GM10248 (cell line): ENCODE results near the gene CCDC192.

Source experiments
- CTCF ChIA-PET: fragments of 300-600 bp; sonication (Branson Sonifier 250); formaldehyde crosslinking; extraction: SDS; loops from one replicate; lab custom pipeline; 2021; ENCODE audit warnings: antibody characterized with exemption; lab: Yijun Ruan, JAX
- POLR2A ChIA-PET: fragments of 350-650 bp; sonication (Branson Sonifier 250); formaldehyde crosslinking; extraction: SDS; loops from one replicate; lab custom pipeline; 2020; ENCODE audit warnings: antibody characterized with exemption; lab: Yijun Ruan, JAX
- DNase-seq: peaks from one replicate; pipeline ENCODE4 v3.0.0; 2012; ENCODE audit errors: extremely low spot score
- TF ChIP-seq, protein P1 (sequence below): IDR thresholded peaks from 2 replicates; pipeline ENCODE4 v1.5.1; 2012; ENCODE audit warnings: mild to moderate bottlenecking, low read depth; ENCODE audit errors: extremely low read depth, missing control alignments, control extremely low read depth

The CCDC192 gene

DNA sequence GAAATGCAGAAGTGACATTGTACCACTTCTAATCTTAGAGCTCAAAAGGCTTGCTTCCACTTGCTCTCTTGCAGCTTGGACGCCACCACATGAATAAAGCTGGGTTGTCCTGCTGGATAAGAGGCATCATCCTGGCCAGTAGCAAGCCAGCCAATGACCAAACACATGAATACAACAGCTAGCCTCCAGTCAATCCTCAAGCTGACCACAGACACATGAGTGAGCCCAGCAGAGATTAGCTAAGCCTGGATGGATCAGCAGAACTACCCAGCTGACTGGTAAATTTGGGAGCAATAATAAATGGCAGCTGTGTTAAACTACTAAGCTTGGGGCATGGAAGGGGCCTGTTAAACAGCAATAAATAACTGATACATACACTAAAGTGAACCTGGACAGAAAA is 259.3 kb downstream of the CCDC192 start:
- no peak for DNase-seq
- CTCF ChIA-PET, result interaction anchor here (1.1 to 1.6 kb wide), 3 partner anchors 12 to 18 kb away, joined by 4 to 5 read pairs (median 4); no protein-coding TSS in a partner anchor
- POLR2A ChIA-PET, result no interaction called here
- TF ChIP-seq, protein P1, sequence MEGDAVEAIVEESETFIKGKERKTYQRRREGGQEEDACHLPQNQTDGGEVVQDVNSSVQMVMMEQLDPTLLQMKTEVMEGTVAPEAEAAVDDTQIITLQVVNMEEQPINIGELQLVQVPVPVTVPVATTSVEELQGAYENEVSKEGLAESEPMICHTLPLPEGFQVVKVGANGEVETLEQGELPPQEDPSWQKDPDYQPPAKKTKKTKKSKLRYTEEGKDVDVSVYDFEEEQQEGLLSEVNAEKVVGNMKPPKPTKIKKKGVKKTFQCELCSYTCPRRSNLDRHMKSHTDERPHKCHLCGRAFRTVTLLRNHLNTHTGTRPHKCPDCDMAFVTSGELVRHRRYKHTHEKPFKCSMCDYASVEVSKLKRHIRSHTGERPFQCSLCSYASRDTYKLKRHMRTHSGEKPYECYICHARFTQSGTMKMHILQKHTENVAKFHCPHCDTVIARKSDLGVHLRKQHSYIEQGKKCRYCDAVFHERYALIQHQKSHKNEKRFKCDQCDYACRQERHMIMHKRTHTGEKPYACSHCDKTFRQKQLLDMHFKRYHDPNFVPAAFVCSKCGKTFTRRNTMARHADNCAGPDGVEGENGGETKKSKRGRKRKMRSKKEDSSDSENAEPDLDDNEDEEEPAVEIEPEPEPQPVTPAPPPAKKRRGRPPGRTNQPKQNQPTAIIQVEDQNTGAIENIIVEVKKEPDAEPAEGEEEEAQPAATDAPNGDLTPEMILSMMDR, result no peak

DNA sequence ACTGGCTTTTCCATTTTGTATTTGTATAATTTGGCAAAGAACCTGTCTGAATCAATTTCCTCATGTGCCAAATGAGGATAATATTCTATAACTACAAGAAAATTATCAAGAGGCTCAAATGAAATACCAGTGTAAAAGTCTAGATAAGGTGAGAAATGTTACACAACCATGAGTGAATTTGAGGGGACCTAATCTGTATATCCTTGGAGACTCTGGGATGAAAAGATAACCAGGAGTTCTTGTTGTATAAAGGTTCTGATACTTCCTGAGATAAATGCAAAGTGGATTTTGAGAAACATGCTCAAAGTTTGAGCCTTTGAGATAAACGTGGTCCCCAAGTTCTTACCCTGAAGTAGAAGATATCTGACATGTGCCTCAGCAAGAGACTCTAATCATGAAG is 260.0 kb downstream of the CCDC192 start:
- no peak for DNase-seq
- CTCF ChIA-PET, result interaction anchor here (1.1 to 1.6 kb wide), 4 partner anchors 9 to 19 kb away, joined by 3 to 5 read pairs (median 4); no protein-coding TSS in a partner anchor
- POLR2A ChIA-PET, result no interaction called here
- TF ChIP-seq, protein P1, result no peak

DNA sequence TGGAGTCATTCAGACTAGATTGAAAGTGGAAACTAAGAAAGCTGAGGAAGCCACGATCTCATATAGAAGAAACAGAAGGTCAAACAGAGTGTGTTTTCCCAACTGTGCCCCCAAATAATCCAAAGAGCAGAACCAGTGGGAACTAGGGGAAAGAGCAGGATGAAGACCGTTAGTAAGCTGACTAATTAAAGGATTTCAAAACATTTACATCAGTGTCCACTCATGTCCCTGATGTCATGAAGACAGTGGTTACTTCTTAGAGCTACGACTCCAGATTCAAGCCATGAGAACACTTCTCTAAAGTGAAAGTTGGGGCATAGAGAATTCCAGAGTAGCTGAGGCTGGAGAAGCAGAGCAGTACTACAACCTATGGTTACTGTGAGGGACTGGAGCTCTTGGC is 260.7 kb downstream of the CCDC192 start:
- ChIA-PET POLR2A (no interaction called here), CTCF (interaction anchor here (1.0 to 1.6 kb wide), 7 partner anchors 8 to 54 kb away, joined by 3 to 4 read pairs (median 3); no protein-coding TSS in a partner anchor)
- no peak for DNase-seq
- TF ChIP-seq, protein P1, result no peak

DNA sequence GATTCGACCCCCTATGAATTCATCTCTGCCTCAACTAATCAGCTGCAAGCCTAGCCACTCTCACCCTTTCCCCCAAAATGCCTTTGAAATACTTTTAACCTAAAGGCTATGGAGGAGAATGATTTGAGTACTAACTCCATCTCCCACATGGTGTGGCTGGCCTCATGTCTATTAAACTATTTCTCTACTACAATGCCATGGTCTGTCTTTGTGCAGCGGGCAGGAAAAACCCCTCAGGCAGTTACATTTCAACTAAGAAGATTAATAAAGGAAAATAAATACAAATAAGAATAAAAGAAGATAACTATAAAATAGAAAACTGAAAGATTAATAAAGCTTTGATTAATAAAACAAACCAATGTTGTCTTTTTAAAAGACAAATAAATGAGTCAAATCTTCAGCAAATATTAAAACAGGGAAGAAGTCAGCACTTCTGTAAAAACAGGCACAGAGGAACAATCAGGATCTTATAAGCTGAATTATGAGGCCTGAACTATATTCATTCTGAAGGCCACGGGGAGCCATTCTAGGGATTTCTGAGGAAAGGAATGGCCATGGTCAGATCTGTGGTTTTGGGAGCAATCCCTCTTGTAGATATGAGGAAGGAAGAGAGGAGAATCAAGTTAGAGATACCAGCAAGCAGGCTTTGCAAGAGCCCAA is 264.3 kb downstream of the CCDC192 start:
- no peak for DNase-seq
- TF ChIP-seq, protein P1, result no peak
- CTCF ChIA-PET, result no interaction called here
- POLR2A ChIA-PET, result no interaction called here

DNA sequence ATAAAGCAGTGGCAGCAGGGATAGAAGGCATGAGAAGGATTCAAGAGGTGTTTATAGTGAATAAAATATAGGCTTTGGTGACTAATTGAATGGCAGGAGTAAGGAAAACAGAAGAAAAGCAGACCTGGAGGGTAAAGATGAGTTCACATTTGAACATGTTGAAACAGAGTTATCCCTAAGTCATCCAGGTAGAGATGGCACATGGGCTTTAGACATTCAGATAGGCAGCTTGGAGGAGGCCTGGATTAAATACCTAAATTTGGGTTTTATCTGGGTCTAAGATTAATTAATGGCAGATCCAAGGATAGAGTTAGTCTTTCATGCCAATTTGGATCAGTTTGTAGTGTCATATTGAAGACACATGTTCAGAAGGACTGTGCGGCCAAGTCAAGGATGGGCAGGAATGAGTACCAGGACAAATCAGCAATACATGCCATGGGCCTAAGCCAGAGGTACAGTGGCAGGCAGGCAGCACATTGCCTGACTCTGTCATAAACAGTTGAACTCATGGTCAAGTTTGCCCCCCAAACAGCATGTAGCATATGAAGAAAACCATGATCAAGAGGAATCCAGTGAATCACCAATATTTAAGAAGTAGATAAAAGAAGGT is 264.9 kb downstream of the CCDC192 start:
- CTCF ChIA-PET, result no interaction called here
- TF ChIP-seq, protein P1, result no peak
- POLR2A ChIA-PET, result no interaction called here
- DNase-seq, result no peak

DNA sequence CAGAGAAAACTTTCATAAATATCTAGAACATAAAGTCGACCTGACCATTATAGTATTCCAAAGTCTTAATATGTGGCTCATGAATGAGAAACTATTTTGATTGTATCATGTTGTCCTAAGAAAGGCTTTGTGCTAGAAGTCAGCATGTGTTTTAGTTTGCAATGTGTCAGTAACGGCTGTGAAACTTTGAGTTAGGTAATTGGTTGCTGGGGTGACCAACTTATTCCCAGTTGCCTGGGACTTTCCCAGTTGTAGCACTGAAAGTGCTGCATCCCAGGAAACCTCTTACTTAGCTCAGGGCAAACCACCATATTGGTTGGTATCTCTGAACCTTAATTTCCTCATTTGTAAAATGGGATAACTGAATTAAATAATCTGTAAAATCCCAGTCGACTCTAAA is 265.8 kb downstream of the CCDC192 start:
- no peak for DNase-seq
- POLR2A ChIA-PET, result no interaction called here
- CTCF ChIA-PET, result no interaction called here
- TF ChIP-seq, protein P1, result no peak
